Stomach (tissue), 4 donors: ENCODE data around the gene PAMR1.

Experiments
- CTCF ChIP-seq, 7 experiments: fragments of 450-650 bp in 4 of 7; fragments of 200-600 bp in 3 of 7; sonication (generic) in 3 of 7; IDR thresholded peaks; one replicate each; pipeline ENCODE4 v1.5.1; 2016 to 2019; ENCODE audit warnings: antibody characterized with exemption in 7 of 7, control low read depth in 2 of 7, mild to moderate bottlenecking in 1 of 7
- EP300 ChIP-seq: sonication (generic); formaldehyde crosslinking; IDR thresholded peaks from one replicate; pipeline ENCODE4 v1.6.1; 2017; ENCODE audit warnings: antibody characterized with exemption
- POLR2A ChIP-seq, 4 donors: fragments of 450-650 bp; IDR thresholded peaks; one replicate each; pipeline ENCODE4 v1.6.1; 2016; ENCODE audit warnings: antibody characterized with exemption in 4 of 4, control low read depth in 2 of 4, mild to moderate bottlenecking in 1 of 4, moderate library complexity in 1 of 4

GRCh38 chr11:35464308-35464707 is 61.1 kb downstream of the PAMR1 start:
- no peak for TF ChIP-seq CTCF (IDR thresholded peaks at IDR 0.05)
- TF ChIP-seq POLR2A (IDR thresholded peaks at IDR 0.05): no peak
- no peak for TF ChIP-seq EP300
